Activated B cell treated with CpG ODN at 0.5 μM for 24 hours (primary cell): ENCODE measurements around the gene RNF126. TPM values are rescaled to one million over a fixed set of nuclear protein-coding genes. Genes with fewer than 3 reads are reported as not detected.
A peak's percentile ranks its signal among the peaks of the same experiment; 100 is the strongest.

ENCODE experiments used
- ATAC-seq: fragments of 200-7000 bp; cut with Tn5 transposase; one replicate; pipeline ENCODE4 v1.10.0; 2021; ENCODE audit warnings: low read depth, mild to moderate bottlenecking, moderate library complexity
- CTCF ChIA-PET: fragments of 350-600 bp; sonication (Branson Sonifier 250); formaldehyde crosslinking; loops from one replicate; lab custom pipeline; 2021; ENCODE audit warnings: antibody characterized with exemption; lab: Charles Lee
- POLR2A ChIA-PET: fragments of 350-600 bp; sonication (Branson Sonifier 250); formaldehyde crosslinking; loops from one replicate; lab custom pipeline; 2021; ENCODE audit warnings: antibody characterized with exemption; lab: Charles Lee
- DNase-seq: peaks from one replicate; pipeline ENCODE4 v3.0.0; 2022
- H3K27ac Mint-ChIP-seq: one replicate; pipeline ENCODE4 v1.8.0; 2020; ENCODE audit warnings: mixed read lengths
- H3K27me3 Mint-ChIP-seq: one replicate; pipeline ENCODE4 v1.8.0; 2021; ENCODE audit warnings: mixed read lengths
- H3K36me3 Mint-ChIP-seq: one replicate; pipeline ENCODE4 v1.8.0; 2021; ENCODE audit warnings: low read depth, mixed read lengths
- H3K4me1 Mint-ChIP-seq: one replicate; pipeline ENCODE4 v1.8.0; 2021; ENCODE audit warnings: mixed read lengths
- H3K4me3 Mint-ChIP-seq: one replicate; pipeline ENCODE4 v1.8.0; 2020; ENCODE audit warnings: mild to moderate bottlenecking, mixed read lengths
- H3K9me3 Mint-ChIP-seq: one replicate; pipeline ENCODE4 v1.8.0; 2020; ENCODE audit warnings: mixed read lengths
- intact Hi-C: fragments of 100-400 bp; cut with micrococcal nuclease; formaldehyde crosslinking; loops from one replicate; pipeline ENCODE4 v1.15.1; 2024
- total RNA-seq: library from RNA; stranded (reverse); gene quantifications from 2 replicates; pipeline ENCODE4 v1.2.3, GENCODE V29; 2022
- TF ChIP-seq, protein P1 (sequence below): fragments of 200-600 bp; IDR thresholded peaks from one replicate; pipeline ENCODE4 v1.8.0; 2022; ENCODE audit warnings: antibody characterized with exemption, mild to moderate bottlenecking

RNF126 gene
- total RNA-seq, 1 donor from 2014 or later = 82.7 TPM

DNA sequence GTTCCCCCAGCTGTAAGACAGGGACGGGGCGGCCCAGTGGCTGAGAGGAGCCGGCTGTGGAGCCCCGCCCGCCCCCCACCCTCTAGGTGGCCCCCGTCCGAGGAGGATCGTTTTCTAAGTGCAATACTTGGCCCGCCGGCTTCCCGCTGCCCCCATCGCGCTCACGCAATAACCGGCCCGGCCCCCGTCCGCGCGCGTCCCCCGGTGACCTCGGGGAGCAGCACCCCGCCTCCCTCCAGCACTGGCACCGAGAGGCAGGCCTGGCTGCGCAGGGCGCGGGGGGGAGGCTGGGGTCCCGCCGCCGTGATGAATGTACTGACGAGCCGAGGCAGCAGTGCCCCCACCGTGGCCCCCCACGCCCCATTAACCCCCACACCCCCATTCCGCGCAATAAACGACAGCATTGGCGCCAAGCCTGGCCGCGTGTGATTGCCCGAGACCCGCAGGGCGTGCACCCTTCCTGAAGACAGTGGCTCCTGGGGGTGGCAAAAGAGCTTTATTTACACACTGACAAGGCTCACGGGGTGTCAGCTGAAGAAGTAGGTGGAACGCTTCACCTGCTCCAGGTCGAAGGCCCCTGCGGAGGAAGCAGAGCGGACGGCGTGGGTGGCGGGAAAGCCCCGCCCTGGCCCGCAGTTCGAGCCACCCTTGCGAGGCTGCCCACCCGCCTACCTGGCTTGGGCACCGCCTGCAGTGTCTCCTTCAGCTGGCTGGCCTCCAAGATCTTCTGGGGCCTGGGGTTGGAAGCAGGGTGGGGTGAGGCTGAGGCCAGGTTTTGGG is 46.1 kb downstream of the RNF126 start:
- ChIA-PET POLR2A (no interaction called here), CTCF (no interaction called here)
- ATAC-seq (peak; percentile 53), DNase-seq (no peak)
- peaks cover 6% of the 10 kb centered on the region for H3K4me1 Mint-ChIP-seq
- intact Hi-C loops = loop anchor here (10.0 kb wide), 1 partner anchor 48 kb away; the partner anchor contains the start of gene RNF126
- H3K9me3 Mint-ChIP-seq = no peaks in the 10 kb centered on the region
- TF ChIP-seq, protein P1, sequence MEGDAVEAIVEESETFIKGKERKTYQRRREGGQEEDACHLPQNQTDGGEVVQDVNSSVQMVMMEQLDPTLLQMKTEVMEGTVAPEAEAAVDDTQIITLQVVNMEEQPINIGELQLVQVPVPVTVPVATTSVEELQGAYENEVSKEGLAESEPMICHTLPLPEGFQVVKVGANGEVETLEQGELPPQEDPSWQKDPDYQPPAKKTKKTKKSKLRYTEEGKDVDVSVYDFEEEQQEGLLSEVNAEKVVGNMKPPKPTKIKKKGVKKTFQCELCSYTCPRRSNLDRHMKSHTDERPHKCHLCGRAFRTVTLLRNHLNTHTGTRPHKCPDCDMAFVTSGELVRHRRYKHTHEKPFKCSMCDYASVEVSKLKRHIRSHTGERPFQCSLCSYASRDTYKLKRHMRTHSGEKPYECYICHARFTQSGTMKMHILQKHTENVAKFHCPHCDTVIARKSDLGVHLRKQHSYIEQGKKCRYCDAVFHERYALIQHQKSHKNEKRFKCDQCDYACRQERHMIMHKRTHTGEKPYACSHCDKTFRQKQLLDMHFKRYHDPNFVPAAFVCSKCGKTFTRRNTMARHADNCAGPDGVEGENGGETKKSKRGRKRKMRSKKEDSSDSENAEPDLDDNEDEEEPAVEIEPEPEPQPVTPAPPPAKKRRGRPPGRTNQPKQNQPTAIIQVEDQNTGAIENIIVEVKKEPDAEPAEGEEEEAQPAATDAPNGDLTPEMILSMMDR = no peak
- H3K36me3 Mint-ChIP-seq = peaks cover 29% of the 10 kb centered on the region
- H3K27ac Mint-ChIP-seq = no peak overlapping the region
- H3K27me3 Mint-ChIP-seq = peaks cover 3% of the 10 kb centered on the region
- no peak overlapping the region for H3K4me3 Mint-ChIP-seq

DNA sequence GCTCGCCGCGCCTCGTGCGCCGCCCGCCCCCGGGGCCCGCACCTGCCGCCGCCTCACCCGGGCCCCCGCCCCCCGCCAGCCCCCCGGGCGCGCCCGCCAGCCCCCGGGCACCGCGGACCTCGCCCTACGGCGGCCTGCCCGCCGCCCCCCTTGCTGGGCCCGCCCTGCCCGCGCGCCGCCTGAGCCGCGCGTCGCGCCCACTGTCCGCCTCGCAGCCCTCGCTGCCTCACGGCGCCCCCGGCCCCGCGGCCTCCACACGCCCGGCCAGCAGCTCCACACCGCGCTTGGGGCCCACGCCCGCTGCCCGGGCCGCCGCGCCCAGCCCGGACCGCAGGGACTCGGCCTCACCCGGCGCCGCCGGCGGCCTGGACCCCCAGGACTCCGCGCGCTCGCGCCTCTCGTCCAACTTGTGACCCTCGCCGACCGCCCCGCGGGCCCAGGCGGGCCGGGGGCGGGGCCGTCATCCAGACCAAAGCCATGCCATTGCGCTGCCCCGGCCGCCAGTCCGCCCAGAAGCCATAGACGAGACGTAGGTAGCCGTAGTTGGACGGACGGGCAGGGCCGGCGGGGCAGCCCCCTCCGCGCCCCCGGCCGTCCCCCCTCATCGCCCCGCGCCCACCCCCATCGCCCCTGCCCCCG is 46.8 kb downstream of the RNF126 start:
- ChIA-PET CTCF (no interaction called here), POLR2A (no interaction called here)
- ATAC-seq (no peak), DNase-seq (no peak)
- Mint-ChIP-seq H3K36me3 (peaks cover 23% of the 10 kb centered on the region), H3K4me1 (peaks cover 10% of the 10 kb centered on the region), H3K9me3 (no peaks in the 10 kb centered on the region), H3K27ac (no peak overlapping the region), H3K27me3 (peaks cover 3% of the 10 kb centered on the region), H3K4me3 (no peak overlapping the region)
- intact Hi-C loops = loop anchor here (10.0 kb wide), 1 partner anchor 49 kb away; the partner anchor contains the start of gene RNF126
- TF ChIP-seq, protein P1 = no peak

- peaks cover 15% of the 10 kb centered on the region for H3K4me1 Mint-ChIP-seq
- peak overlapping the region; percentile 39 for H3K4me3 Mint-ChIP-seq
- H3K36me3 Mint-ChIP-seq = peaks cover 23% of the 10 kb centered on the region
- TF ChIP-seq, protein P1 = no peak
- ChIA-PET POLR2A (no interaction called here), CTCF (no interaction called here)
- no peaks in the 10 kb centered on the region for H3K9me3 Mint-ChIP-seq
- peaks cover 3% of the 10 kb centered on the region for H3K27me3 Mint-ChIP-seq
- DNase-seq = no peak
- H3K27ac Mint-ChIP-seq = no peak overlapping the region
- intact Hi-C loops = loop anchor here (10.0 kb wide), 1 partner anchor 49 kb away; the partner anchor contains the start of gene RNF126
- ATAC-seq = no peak
Observed at GRCh38 chr19:615619-616018, 47.4 kb downstream of the RNF126 start.

DNA sequence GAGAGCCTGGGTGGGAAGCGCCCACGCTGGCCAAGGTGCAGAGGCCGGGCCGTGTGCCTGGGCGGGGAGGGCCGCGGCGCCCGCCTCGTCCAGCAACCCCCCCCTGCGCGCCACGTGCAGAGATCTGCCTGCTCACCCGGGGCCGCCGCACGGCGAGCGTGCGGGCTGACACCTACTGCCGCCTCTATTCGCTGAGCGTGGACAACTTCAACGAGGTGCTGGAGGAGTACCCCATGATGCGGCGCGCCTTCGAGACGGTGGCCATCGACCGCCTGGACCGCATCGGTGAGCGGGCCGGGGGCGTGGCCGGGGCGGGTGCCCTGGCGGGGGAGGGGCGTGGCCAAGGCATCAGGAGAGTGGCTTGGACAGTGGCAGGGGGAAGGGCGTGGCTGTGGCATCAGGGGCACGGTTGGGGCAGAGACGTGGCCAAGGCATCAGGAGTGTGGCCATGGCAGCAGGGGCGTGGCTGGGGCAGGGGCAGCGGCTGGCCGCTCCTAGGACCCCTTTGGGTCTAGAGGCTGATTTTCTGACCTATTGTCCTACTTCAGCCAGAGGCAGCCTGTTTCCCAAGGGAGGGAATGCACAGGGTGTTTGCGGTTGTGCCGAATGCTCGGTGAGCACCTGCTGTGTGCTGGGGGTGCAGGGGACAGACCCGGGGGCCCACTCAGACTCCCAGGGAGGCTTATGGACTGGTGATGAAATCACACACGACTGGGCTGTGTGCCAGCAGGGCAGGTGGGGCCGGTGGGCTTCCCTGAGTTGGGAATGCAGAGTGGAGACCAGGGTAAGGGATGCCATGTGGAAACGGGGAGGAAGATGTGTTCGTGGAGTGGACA is 49.1 kb downstream of the RNF126 start:
- Mint-ChIP-seq H3K36me3 (peaks cover 11% of the 10 kb centered on the region), H3K4me1 (peaks cover 17% of the 10 kb centered on the region), H3K9me3 (no peaks in the 10 kb centered on the region), H3K27me3 (peaks cover 3% of the 10 kb centered on the region), H3K4me3 (no peak overlapping the region), H3K27ac (no peak overlapping the region)
- intact Hi-C loops = loop anchor here (10.0 kb wide), 1 partner anchor 51 kb away; the partner anchor contains the start of gene RNF126
- POLR2A ChIA-PET = no interaction called here
- CTCF ChIA-PET = no interaction called here
- TF ChIP-seq, protein P1 = no peak
- DNase-seq = no peak
- ATAC-seq = no peak
